Esophagus squamous epithelium (tissue), 5 donors: Measurements from ENCODE around the gene SGCD. TPM values are rescaled to one million over a fixed set of nuclear protein-coding genes. Genes with fewer than 3 reads are reported as not detected.

Experiments used
- DNase-seq: peaks from one replicate; lab custom pipeline; 2025; lab: John Stamatoyannopoulos, UW
- H3K27ac ChIP-seq, 4 donors: fragments of 200-600 bp; sonication (generic); one replicate each; pipeline ENCODE4 v1.5.1; 2016 to 2019; ENCODE audit warnings: mild to moderate bottlenecking in 1 of 4
- H3K27me3 ChIP-seq, 4 donors: fragments of 200-600 bp; sonication (generic); 1 replicate in 3 of 4; 2 replicates in 1 of 4; pipeline versions ENCODE4 v1.5.1 to v1.6.0; 2017 to 2021; ENCODE audit warnings: antibody characterized with exemption in 1 of 4
- H3K36me3 ChIP-seq, 3 donors: fragments of 200-600 bp; sonication (generic); one replicate each; pipeline ENCODE4 v1.5.1; 2016 to 2019
- H3K4me1 ChIP-seq, 3 donors: fragments of 200-600 bp; sonication (generic); one replicate each; pipeline ENCODE4 v1.5.1; 2017 to 2019
- H3K4me3 ChIP-seq, 4 donors: fragments of 200-600 bp; sonication (generic); 1 replicate in 3 of 4; 2 replicates in 1 of 4; pipeline ENCODE4 v1.5.1; 2016 to 2019; ENCODE audit warnings: mild to moderate bottlenecking in 2 of 4, moderate library complexity in 1 of 4
- H3K9me3 ChIP-seq, 3 donors: fragments of 200-600 bp; sonication (generic); one replicate each; pipeline ENCODE4 v1.5.1; 2016 to 2019
- CTCF ChIP-seq, 6 experiments: fragments of 450-650 bp in 4 of 6; fragments of 200-600 bp in 2 of 6; sonication (generic) in 2 of 6; IDR thresholded peaks; one replicate each; pipeline ENCODE4 v1.5.1; 2016 to 2019; ENCODE audit warnings: antibody characterized with exemption in 6 of 6, mild to moderate bottlenecking in 4 of 6, moderate library complexity in 4 of 6
- POLR2A ChIP-seq, 4 donors: fragments of 450-650 bp; IDR thresholded peaks; one replicate each; pipeline ENCODE4 v1.6.1; 2017; ENCODE audit warnings: antibody characterized with exemption in 4 of 4, mild to moderate bottlenecking in 4 of 4, moderate library complexity in 3 of 4
- WGBS, 2 donors: methylation state at CpG; one replicate each; pipeline ENCODE4 v1.1.5; 2018; 5-methylcytosine and 5-hydroxymethylcytosine counted together
- intact Hi-C: fragments of 100-400 bp; cut with DNase I; formaldehyde crosslinking; loops from one replicate; pipeline ENCODE4 v1.15.0; 2022
- total RNA-seq, 4 donors: library from RNA; depleted of rRNA; stranded (reverse); fragments of >200 nt; gene quantifications; one replicate each; pipeline ENCODE4 v1.1.0, GENCODE V29; 2016
- donor health status: DM: yes; HTN: yes; CAD: no.

The SGCD gene
- total RNA-seq, 4 donors from 2014 or later, result 0.08 to 4.4 (median 0.64) TPM

GRCh38 chr5:156314416-156314815 is 12.5 kb upstream of the SGCD start:
- Histone ChIP-seq H3K27ac (no peak overlapping the region), H3K27me3 (no peaks in the 10 kb centered on the region), H3K36me3 (no peaks in the 10 kb centered on the region), H3K4me3 (no peak overlapping the region), H3K9me3 (peaks cover 0 to 5% (median 0%) of the 10 kb centered on the region in 3 donors), H3K4me1 (no peaks in the 10 kb centered on the region)
- intact Hi-C loops, result no loop called here
- no peak for DNase-seq
- WGBS, 2 donors, result 29 to 53% methylated on average over 1 of the region's 1 CpG
- TF ChIP-seq POLR2A (IDR thresholded peaks at IDR 0.05), result no peak
- TF ChIP-seq CTCF (IDR thresholded peaks at IDR 0.05), result no peak

GRCh38 chr5:156322666-156323065 is 4.3 kb upstream of the SGCD start:
- no peak for DNase-seq
- H3K4me1 ChIP-seq, result peaks cover 0 to 5% (median 0%) of the 10 kb centered on the region in 3 donors
- H3K4me3 ChIP-seq, result no peak overlapping the region
- no peaks in the 10 kb centered on the region for H3K36me3 ChIP-seq
- TF ChIP-seq CTCF (IDR thresholded peaks at IDR 0.05) (no peak), POLR2A (IDR thresholded peaks at IDR 0.05) (no peak)
- no peaks in the 10 kb centered on the region for H3K27me3 ChIP-seq
- no peak overlapping the region for H3K27ac ChIP-seq
- intact Hi-C loops, result no loop called here
- no peaks in the 10 kb centered on the region for H3K9me3 ChIP-seq

- H3K27me3 ChIP-seq, result no peaks in the 10 kb centered on the region
- intact Hi-C loops, result no loop called here
- no peak for DNase-seq
- no peak for TF ChIP-seq POLR2A (IDR thresholded peaks at IDR 0.05)
- no peak for TF ChIP-seq CTCF (IDR thresholded peaks at IDR 0.05)
- peak overlapping the region; percentile 34 to 82 (median 64) for H3K27ac ChIP-seq
- H3K36me3 ChIP-seq, result no peaks in the 10 kb centered on the region
- WGBS, 2 donors, result 37 to 44% methylated on average over 6 of the region's 6 CpGs
- H3K4me3 ChIP-seq, result peak overlapping the region; percentile 12 to 61 (median 44)
- no peaks in the 10 kb centered on the region for H3K9me3 ChIP-seq
- H3K4me1 ChIP-seq, result peaks cover 0 to 5% (median 0%) of the 10 kb centered on the region in 3 donors
These were observed 332 bp downstream of the SGCD start for GRCh38 chr5:156327296-156327695.

GRCh38 chr5:156328161-156328560 is 1.2 kb downstream of the SGCD start:
- peak overlapping the region in 3 of 4 donors; percentile 42 to 61 (median 45) for H3K4me3 ChIP-seq
- H3K27me3 ChIP-seq, result no peaks in the 10 kb centered on the region
- peaks cover 0 to 5% (median 0%) of the 10 kb centered on the region in 3 donors for H3K4me1 ChIP-seq
- intact Hi-C loops, result no loop called here
- TF ChIP-seq POLR2A (IDR thresholded peaks at IDR 0.05) (no peak), CTCF (IDR thresholded peaks at IDR 0.05) (no peak)
- no peaks in the 10 kb centered on the region for H3K9me3 ChIP-seq
- H3K27ac ChIP-seq, result peak overlapping the region in 3 of 4 donors; percentile 1 to 79 (median 35)
- 76 to 88% methylated on average over 3 of the region's 3 CpGs for WGBS, 2 donors
- DNase-seq, result no peak
- no peaks in the 10 kb centered on the region for H3K36me3 ChIP-seq

GRCh38 chr5:156328766-156329165 is 1.8 kb downstream of the SGCD start:
- no peaks in the 10 kb centered on the region for H3K27me3 ChIP-seq
- DNase-seq, result no peak
- H3K4me1 ChIP-seq, result peaks cover 0 to 5% (median 0%) of the 10 kb centered on the region in 3 donors
- H3K9me3 ChIP-seq, result no peaks in the 10 kb centered on the region
- WGBS, 2 donors, result 66 to 68% methylated on average over 3 to 6 of the region's 6 CpGs
- TF ChIP-seq POLR2A (IDR thresholded peaks at IDR 0.05), result no peak
- TF ChIP-seq CTCF (IDR thresholded peaks at IDR 0.05), result no peak
- intact Hi-C loops, result no loop called here
- peak overlapping the region in 3 of 4 donors; percentile 1 to 79 (median 8) for H3K27ac ChIP-seq
- peak overlapping the region in 1 of 4 donors; percentile 61 for H3K4me3 ChIP-seq
- H3K36me3 ChIP-seq, result no peaks in the 10 kb centered on the region
